Measurements from ENCODE around the gene LOXL3. TPM values are rescaled to one million over a fixed set of nuclear protein-coding genes. Genes with fewer than 3 reads are reported as not detected.

Gene LOXL3
- total RNA-seq, 1 experiment from 2014 or later: 7.7 TPM

GRCh38 chr2:74515271-74515980 is 38.3 kb downstream of the LOXL3 start:
- peak; percentile 85 for DNase-seq
- Histone ChIP-seq H3K27me3 (ENCODE audit: control insufficient read depth, insufficient read depth, low read length) (peaks cover 97% of the 10 kb centered on the region), H3K4me3 (ENCODE audit: insufficient read depth, low read depth, low read length) (peak overlapping the region; percentile 34), H3K36me3 (replicated peaks; ENCODE audit: control insufficient read depth, insufficient read depth, low read length) (no peaks in the 10 kb centered on the region)

- DNase-seq: peak; percentile 87
These were observed 39.1 kb downstream of the LOXL3 start, which contains the start of gene TLX2 for GRCh38 chr2:74514368-74515270. TSS of gene TLX2 (plus strand) at chr2:74514450. CDS start at chr2:74514807, 357 bp downstream.

GRCh38 chr2:74513605-74514367 is 40.0 kb downstream of the LOXL3 start:
- peak overlapping the region; percentile 34; the same call in 1 of the 2 replicates for H3K4me3 ChIP-seq (ENCODE audit: insufficient read depth, low read depth, low read length)
- H3K27me3 ChIP-seq (ENCODE audit: control insufficient read depth, insufficient read depth, low read length): peaks cover 97% of the 10 kb centered on the region
- DNase-seq: peak; percentile 84
- no peaks in the 10 kb centered on the region for H3K36me3 ChIP-seq (replicated peaks; ENCODE audit: control insufficient read depth, insufficient read depth, low read length)

More at GRCh38 chr2:74514368-74515270, 39.1 kb downstream of the LOXL3 start, which contains the start of gene TLX2:
- Histone ChIP-seq H3K4me3 (ENCODE audit: insufficient read depth, low read depth, low read length) (peak within 1 kb of the TSS; percentile 34), H3K36me3 (replicated peaks; ENCODE audit: control insufficient read depth, insufficient read depth, low read length) (no peaks in the 10 kb centered on the region), H3K27me3 (ENCODE audit: control insufficient read depth, insufficient read depth, low read length) (peaks cover 97% of the 10 kb centered on the region)

GRCh38 chr2:74512744-74513604 is 40.8 kb downstream of the LOXL3 start:
- peak overlapping the region; percentile 6; the same call in 1 of the 2 replicates for H3K4me3 ChIP-seq (ENCODE audit: insufficient read depth, low read depth, low read length)
- no peaks in the 10 kb centered on the region for H3K36me3 ChIP-seq (replicated peaks; ENCODE audit: control insufficient read depth, insufficient read depth, low read length)
- peaks cover 96% of the 10 kb centered on the region for H3K27me3 ChIP-seq (ENCODE audit: control insufficient read depth, insufficient read depth, low read length)
- DNase-seq: peak; percentile 90

GRCh38 chr2:74511104-74511989 is 42.4 kb downstream of the LOXL3 start:
- Histone ChIP-seq H3K27me3 (ENCODE audit: control insufficient read depth, insufficient read depth, low read length) (peaks cover 81% of the 10 kb centered on the region), H3K4me3 (ENCODE audit: insufficient read depth, low read depth, low read length) (no peak overlapping the region)
- DNase-seq: no peak

GRCh38 chr2:74510272-74510671 is 43.5 kb downstream of the LOXL3 start:
- no peak for DNase-seq
- Histone ChIP-seq H3K27me3 (ENCODE audit: control insufficient read depth, insufficient read depth, low read length) (peaks cover 76% of the 10 kb centered on the region), H3K36me3 (replicated peaks; ENCODE audit: control insufficient read depth, insufficient read depth, low read length) (peaks cover 1% of the 10 kb centered on the region), H3K4me3 (ENCODE audit: insufficient read depth, low read depth, low read length) (no peak overlapping the region)

More at GRCh38 chr2:74511104-74511989, 42.4 kb downstream of the LOXL3 start:
- no peaks in the 10 kb centered on the region; the same call in 1 of the 2 replicates for H3K36me3 ChIP-seq (replicated peaks; ENCODE audit: control insufficient read depth, insufficient read depth, low read length)

- Histone ChIP-seq H3K4me3 (ENCODE audit: insufficient read depth, low read depth, low read length) (peak overlapping the region; percentile 91), H3K27me3 (ENCODE audit: control insufficient read depth, insufficient read depth, low read length) (peaks cover 74% of the 10 kb centered on the region), H3K36me3 (replicated peaks; ENCODE audit: control insufficient read depth, insufficient read depth, low read length) (peaks cover 1% of the 10 kb centered on the region)
- peak; percentile 69 for DNase-seq
These were observed 45.7 kb downstream of the LOXL3 start for GRCh38 chr2:74507926-74508520.

- Histone ChIP-seq H3K27me3 (ENCODE audit: control insufficient read depth, insufficient read depth, low read length) (peaks cover 74% of the 10 kb centered on the region), H3K4me3 (ENCODE audit: insufficient read depth, low read depth, low read length) (peak within 1 kb of the TSS; percentile 91), H3K36me3 (replicated peaks; ENCODE audit: control insufficient read depth, insufficient read depth, low read length) (peaks cover 1% of the 10 kb centered on the region)
- DNase-seq: peak; percentile 99
These were observed 46.4 kb downstream of the LOXL3 start, which contains the start of gene PCGF1 for GRCh38 chr2:74507145-74507925. TSS of gene PCGF1 (minus strand) at chr2:74507695. CDS start at chr2:74507668, 27 bp downstream.

- Histone ChIP-seq H3K36me3 (replicated peaks; ENCODE audit: control insufficient read depth, insufficient read depth, low read length) (peaks cover 1% of the 10 kb centered on the region), H3K27me3 (ENCODE audit: control insufficient read depth, insufficient read depth, low read length) (peaks cover 74% of the 10 kb centered on the region), H3K4me3 (ENCODE audit: insufficient read depth, low read depth, low read length) (no peak overlapping the region)
- no peak for DNase-seq
These were observed 48.1 kb downstream of the LOXL3 start for GRCh38 chr2:74505448-74506246.

- peaks cover 1% of the 10 kb centered on the region for H3K36me3 ChIP-seq (replicated peaks; ENCODE audit: control insufficient read depth, insufficient read depth, low read length)
- H3K4me3 ChIP-seq (ENCODE audit: insufficient read depth, low read depth, low read length): no peak overlapping the region
- DNase-seq: no peak
- H3K27me3 ChIP-seq (ENCODE audit: control insufficient read depth, insufficient read depth, low read length): peaks cover 74% of the 10 kb centered on the region
These were observed 49.2 kb downstream of the LOXL3 start for GRCh38 chr2:74504591-74504990.

All from H7 (cell line).